Right lobe of liver (tissue), 4 donors: ENCODE measurements around the gene MTARC1.

ENCODE experiments used
- CTCF ChIP-seq, 4 donors: fragments of 200-600 bp in 3 of 4; fragments of 450-650 bp in 1 of 4; IDR thresholded peaks; one replicate each; pipeline versions ENCODE4 v1.5.1 to v1.8.0; 2016 to 2022; ENCODE audit warnings: antibody characterized with exemption in 4 of 4, mild to moderate bottlenecking in 2 of 4
- POLR2A ChIP-seq: fragments of 450-650 bp; IDR thresholded peaks from one replicate; pipeline ENCODE4 v1.6.1; 2017; ENCODE audit warnings: antibody characterized with exemption, mild to moderate bottlenecking
- donor health status: DM: no; HTN: no; CAD: no.
- donor health status: DM: no; HTN: no; CAD: no.
- donor health status: DM: no; HTN: yes; CAD: no.

GRCh38 chr1:220748089-220748934 lies 38.4 kb upstream of the MTARC1 start, which contains the start of gene MTARC2:
- no peak for TF ChIP-seq CTCF (IDR thresholded peaks at IDR 0.05)
- TF ChIP-seq POLR2A: peak; percentile 98
